ENCODE data around the gene WDR19. TPM values are rescaled to one million over a fixed set of nuclear protein-coding genes. Genes with fewer than 3 reads are reported as not detected.

The WDR19 gene
- total and polyA plus RNA-seq, 10 donors = 17.7 to 48.3 (median 24.6) TPM

DNA sequence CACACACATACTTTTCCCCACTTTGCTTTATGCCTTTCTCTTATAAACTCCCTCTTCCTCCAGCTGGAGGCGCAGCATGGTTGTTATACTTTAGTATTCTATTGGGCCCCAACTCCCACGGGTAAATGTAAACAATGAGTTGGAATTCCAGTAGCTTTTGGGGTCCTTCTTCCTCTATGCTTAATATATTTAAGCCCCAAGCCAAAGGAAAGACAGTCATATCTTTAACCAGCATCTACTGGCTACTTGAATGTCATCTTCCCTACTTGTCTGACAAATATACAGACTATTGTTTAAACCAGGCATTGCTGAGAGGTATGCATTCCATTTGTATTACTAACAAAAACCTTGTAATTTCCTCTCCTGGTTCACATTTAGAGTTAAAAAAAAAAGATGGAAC lies 72.9 kb downstream of the WDR19 start:
- no peak for TF ChIP-seq POLR2A (IDR thresholded peaks at IDR 0.05)
- TF ChIP-seq, protein P1, sequence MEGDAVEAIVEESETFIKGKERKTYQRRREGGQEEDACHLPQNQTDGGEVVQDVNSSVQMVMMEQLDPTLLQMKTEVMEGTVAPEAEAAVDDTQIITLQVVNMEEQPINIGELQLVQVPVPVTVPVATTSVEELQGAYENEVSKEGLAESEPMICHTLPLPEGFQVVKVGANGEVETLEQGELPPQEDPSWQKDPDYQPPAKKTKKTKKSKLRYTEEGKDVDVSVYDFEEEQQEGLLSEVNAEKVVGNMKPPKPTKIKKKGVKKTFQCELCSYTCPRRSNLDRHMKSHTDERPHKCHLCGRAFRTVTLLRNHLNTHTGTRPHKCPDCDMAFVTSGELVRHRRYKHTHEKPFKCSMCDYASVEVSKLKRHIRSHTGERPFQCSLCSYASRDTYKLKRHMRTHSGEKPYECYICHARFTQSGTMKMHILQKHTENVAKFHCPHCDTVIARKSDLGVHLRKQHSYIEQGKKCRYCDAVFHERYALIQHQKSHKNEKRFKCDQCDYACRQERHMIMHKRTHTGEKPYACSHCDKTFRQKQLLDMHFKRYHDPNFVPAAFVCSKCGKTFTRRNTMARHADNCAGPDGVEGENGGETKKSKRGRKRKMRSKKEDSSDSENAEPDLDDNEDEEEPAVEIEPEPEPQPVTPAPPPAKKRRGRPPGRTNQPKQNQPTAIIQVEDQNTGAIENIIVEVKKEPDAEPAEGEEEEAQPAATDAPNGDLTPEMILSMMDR (IDR thresholded peaks at IDR 0.05 in 8 of 11, conservative IDR thresholded peaks at IDR 0.05 in 3 of 11) = no peak
- TF ChIP-seq POLR2AphosphoS5 (IDR thresholded peaks at IDR 0.05) = no peak
- intact Hi-C loops (cut with DNase I; ENCODE audit: low total_unique reads) = no loop called here
- Histone ChIP-seq H3K9me3 (no peaks in the 10 kb centered on the region), H3K27me3 (replicated peaks in 1 of 7) (no peaks in the 10 kb centered on the region), H3K4me3 (no peak overlapping the region), H3K4me1 (no peaks in the 10 kb centered on the region), H3K27ac (no peak overlapping the region), H3K36me3 (peaks cover 0 to 34% (median 4%) of the 10 kb centered on the region in 6 donors)
- WGBS, 5 donors = 50 to 70% (median 66%) methylated on average over 2 of the region's 2 CpGs
- DNase-seq = no peak

DNA sequence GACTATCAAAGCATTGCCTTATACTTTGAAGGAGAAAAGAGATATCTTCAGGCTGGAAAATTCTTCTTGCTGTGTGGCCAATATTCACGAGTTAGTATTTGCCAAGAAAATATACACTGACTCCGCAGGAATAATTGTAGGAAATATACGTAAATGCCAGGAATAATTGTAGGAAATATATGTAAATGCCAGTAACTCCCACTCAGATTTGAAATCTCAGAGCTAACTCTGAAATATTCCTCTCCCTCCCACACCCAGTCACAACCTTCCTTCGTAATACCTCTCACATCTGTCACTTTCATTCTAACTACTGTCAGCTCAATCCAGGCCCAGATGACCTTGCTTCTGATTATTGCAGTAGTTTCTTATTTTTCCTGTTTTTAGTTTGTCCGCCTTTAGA lies 73.5 kb downstream of the WDR19 start:
- TF ChIP-seq POLR2AphosphoS5 (IDR thresholded peaks at IDR 0.05) (no peak), POLR2A (IDR thresholded peaks at IDR 0.05) (no peak)
- TF ChIP-seq, protein P1 (IDR thresholded peaks at IDR 0.05 in 8 of 11, conservative IDR thresholded peaks at IDR 0.05 in 3 of 11) = no peak
- no peaks in the 10 kb centered on the region for H3K4me1 ChIP-seq
- no peaks in the 10 kb centered on the region for H3K9me3 ChIP-seq
- no peak overlapping the region for H3K4me3 ChIP-seq
- no peak for DNase-seq
- no peaks in the 10 kb centered on the region for H3K27me3 ChIP-seq (replicated peaks in 1 of 7)
- peaks cover 0 to 39% (median 4%) of the 10 kb centered on the region in 6 donors for H3K36me3 ChIP-seq
- peak overlapping the region in 1 of 8 donors; percentile 14 for H3K27ac ChIP-seq
- intact Hi-C loops (cut with DNase I; ENCODE audit: low total_unique reads) = no loop called here
- WGBS, 5 donors = 72 to 84% (median 78%) methylated on average over 5 of the region's 5 CpGs

DNA sequence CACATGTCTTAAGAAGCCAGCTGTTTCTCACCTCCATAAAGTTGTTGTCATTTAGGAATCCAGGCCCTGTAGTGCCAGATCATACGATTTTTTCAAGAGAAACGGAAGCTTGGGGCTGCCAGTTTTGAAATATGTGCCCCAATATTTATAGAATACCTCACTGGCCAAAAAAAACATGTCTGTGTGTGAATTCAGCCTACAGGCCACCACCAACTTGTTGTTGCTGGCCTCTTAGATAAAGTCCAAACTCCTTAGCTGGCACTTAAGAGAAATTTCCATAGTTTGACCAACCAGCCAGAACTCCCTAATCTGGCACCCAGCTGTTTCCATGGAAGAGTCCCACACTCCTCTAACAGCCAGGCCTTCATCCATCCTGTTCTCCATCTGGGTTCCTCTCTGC lies 74.1 kb downstream of the WDR19 start:
- TF ChIP-seq POLR2A (IDR thresholded peaks at IDR 0.05) = no peak
- no peak for TF ChIP-seq POLR2AphosphoS5 (IDR thresholded peaks at IDR 0.05)
- TF ChIP-seq, protein P1 (IDR thresholded peaks at IDR 0.05 in 8 of 11, conservative IDR thresholded peaks at IDR 0.05 in 3 of 11) = no peak
- no peak for DNase-seq
- intact Hi-C loops (cut with DNase I; ENCODE audit: low total_unique reads) = no loop called here
- Histone ChIP-seq H3K36me3 (peaks cover 0 to 39% (median 4%) of the 10 kb centered on the region in 6 donors), H3K4me1 (no peaks in the 10 kb centered on the region), H3K27ac (peak overlapping the region in 1 of 8 donors; percentile 14), H3K4me3 (no peak overlapping the region), H3K27me3 (replicated peaks in 1 of 7) (no peaks in the 10 kb centered on the region), H3K9me3 (no peaks in the 10 kb centered on the region)
- 72 to 94% (median 89%) methylated on average over 2 of the region's 2 CpGs for WGBS, 5 donors

DNA sequence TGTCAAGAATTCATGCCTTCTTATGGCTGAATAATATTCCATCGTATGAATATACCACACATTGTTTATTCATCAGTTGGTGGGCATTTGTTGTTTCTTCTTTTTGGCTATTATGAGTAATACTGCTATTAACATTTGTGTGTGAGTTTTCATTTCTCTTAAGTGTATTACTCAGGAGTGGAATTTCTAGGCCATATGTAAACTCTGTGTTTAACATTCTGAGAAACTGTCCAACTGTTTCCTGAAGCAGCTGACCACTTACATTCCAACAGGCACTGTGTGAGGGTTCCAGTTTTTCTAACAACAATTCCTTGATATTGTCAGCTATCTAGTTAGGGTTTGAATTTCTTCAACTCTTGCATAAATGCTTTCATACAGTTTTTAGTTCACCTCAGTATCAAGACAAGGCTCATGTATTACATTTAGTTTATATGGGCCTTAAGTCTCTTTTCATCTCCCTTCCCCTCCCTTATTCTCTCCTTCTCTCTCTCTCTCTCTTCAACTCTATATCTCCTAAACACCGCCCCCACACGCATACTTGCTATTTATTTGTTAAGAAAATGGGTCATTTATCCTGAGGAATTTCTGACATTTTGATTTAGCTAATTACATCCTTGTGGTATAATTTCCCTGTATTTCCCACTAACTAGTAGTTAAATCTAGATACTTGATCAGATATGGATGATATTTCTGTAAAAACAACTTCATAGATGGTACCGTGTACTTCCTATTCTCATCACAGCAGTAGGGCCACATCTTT lies 77.4 kb downstream of the WDR19 start:
- TF ChIP-seq POLR2A (IDR thresholded peaks at IDR 0.05) (no peak), POLR2AphosphoS5 (IDR thresholded peaks at IDR 0.05) (no peak)
- TF ChIP-seq, protein P1 (IDR thresholded peaks at IDR 0.05 in 8 of 11, conservative IDR thresholded peaks at IDR 0.05 in 3 of 11) = no peak
- no peaks in the 10 kb centered on the region for H3K9me3 ChIP-seq
- intact Hi-C loops (cut with DNase I; ENCODE audit: low total_unique reads) = no loop called here
- 80 to 92% (median 88%) methylated on average over 4 of the region's 4 CpGs for WGBS, 5 donors
- no peak overlapping the region for H3K27ac ChIP-seq
- no peaks in the 10 kb centered on the region for H3K27me3 ChIP-seq (replicated peaks in 1 of 7)
- H3K4me3 ChIP-seq = no peak overlapping the region
- peaks cover 0 to 39% (median 4%) of the 10 kb centered on the region in 6 donors for H3K36me3 ChIP-seq
- DNase-seq = no peak
- no peaks in the 10 kb centered on the region for H3K4me1 ChIP-seq

Data from spleen (tissue), 11 donors.